Measurements from ENCODE around the gene CNOT8. TPM values are rescaled to one million over a fixed set of nuclear protein-coding genes. Genes with fewer than 3 reads are reported as not detected.

Gene CNOT8
- total and polyA plus RNA-seq, 9 donors, result 34.0 to 51.0 (median 40.5) TPM

DNA sequence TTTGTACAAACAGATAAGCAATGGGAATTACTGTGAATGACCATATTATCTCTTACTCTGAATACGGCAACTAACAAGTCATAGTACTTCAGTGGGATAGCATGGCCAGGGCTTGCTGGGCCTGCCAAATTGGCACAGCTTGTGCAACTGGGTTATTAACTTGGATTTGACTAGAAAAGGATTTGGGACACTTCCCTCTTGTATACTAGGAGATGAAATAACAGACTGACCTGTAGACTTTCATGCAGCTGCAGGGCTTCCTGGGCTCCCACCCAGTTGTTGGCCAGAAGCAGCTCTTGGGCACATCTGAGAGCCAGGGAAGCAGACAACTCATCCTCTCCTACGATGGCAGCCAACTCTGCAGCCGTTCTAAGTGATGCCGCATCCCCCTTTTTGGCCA, 39.8 kb downstream of the CNOT8 start:
- H3K27ac ChIP-seq, result no peak overlapping the region
- no peaks in the 10 kb centered on the region for H3K27me3 ChIP-seq
- TF ChIP-seq EP300 (IDR thresholded peaks at IDR 0.05) (no peak), CTCF (IDR thresholded peaks at IDR 0.05) (no peak), POLR2A (IDR thresholded peaks at IDR 0.05) (no peak)
- intact Hi-C loops (cut with DNase I), result no loop called here
- no peak for DNase-seq
- H3K36me3 ChIP-seq, result no peaks in the 10 kb centered on the region
- H3K4me1 ChIP-seq (ENCODE audit: insufficient read depth), result no peaks in the 10 kb centered on the region
- H3K4me3 ChIP-seq, result no peak overlapping the region
- no peaks in the 10 kb centered on the region for H3K9me3 ChIP-seq
- 84 to 94% (median 90%) methylated on average over 4 of the region's 4 CpGs for WGBS, 3 donors

GRCh38 chr5:154899151-154899816, 40.9 kb downstream of the CNOT8 start:
- no peak for DNase-seq
- H3K27ac ChIP-seq, result no peak overlapping the region
- H3K4me1 ChIP-seq (ENCODE audit: insufficient read depth), result no peaks in the 10 kb centered on the region
- H3K36me3 ChIP-seq, result no peaks in the 10 kb centered on the region
- H3K4me3 ChIP-seq, result no peak overlapping the region
- no peaks in the 10 kb centered on the region for H3K27me3 ChIP-seq
- TF ChIP-seq CTCF (IDR thresholded peaks at IDR 0.05) (no peak), EP300 (IDR thresholded peaks at IDR 0.05) (no peak), POLR2A (IDR thresholded peaks at IDR 0.05) (no peak)
- no peaks in the 10 kb centered on the region for H3K9me3 ChIP-seq
- intact Hi-C loops (cut with DNase I), result no loop called here
- 91 to 96% (median 95%) methylated on average over 9 of the region's 9 CpGs for WGBS, 3 donors

- no peaks in the 10 kb centered on the region for H3K27me3 ChIP-seq
- H3K4me1 ChIP-seq (ENCODE audit: insufficient read depth), result no peaks in the 10 kb centered on the region
- no peaks in the 10 kb centered on the region for H3K9me3 ChIP-seq
- intact Hi-C loops (cut with DNase I), result no loop called here
- no peak for TF ChIP-seq POLR2A (IDR thresholded peaks at IDR 0.05)
- TF ChIP-seq EP300 (IDR thresholded peaks at IDR 0.05), result no peak
- no peak for TF ChIP-seq CTCF (IDR thresholded peaks at IDR 0.05)
- 82 to 89% (median 84%) methylated on average over 1 of the region's 1 CpG for WGBS, 3 donors
- H3K27ac ChIP-seq, result no peak overlapping the region
- DNase-seq, result no peak
- H3K36me3 ChIP-seq, result no peaks in the 10 kb centered on the region
- H3K4me3 ChIP-seq, result no peak overlapping the region
Observed at GRCh38 chr5:154900066-154900465, 41.6 kb downstream of the CNOT8 start.

DNA sequence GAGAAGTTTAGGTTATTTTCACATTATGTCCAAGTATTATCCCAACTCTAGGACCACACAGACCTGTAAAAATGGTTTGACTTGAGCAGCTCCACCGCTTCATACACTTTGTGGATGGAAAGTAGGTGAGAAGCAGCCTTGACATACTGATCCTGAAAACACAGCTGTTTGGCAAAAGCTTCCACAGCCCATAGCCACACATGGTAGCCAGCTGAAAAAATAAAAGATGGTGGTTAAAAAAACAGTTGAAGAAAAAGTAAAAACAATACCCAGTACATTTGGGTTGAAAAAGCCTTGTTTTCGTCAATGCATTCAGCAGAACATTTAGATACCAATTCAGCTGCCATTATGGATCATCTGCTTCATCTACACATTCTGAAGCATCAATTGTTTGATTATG, 42.8 kb downstream of the CNOT8 start:
- 29 to 63% (median 44%) methylated on average over 2 of the region's 2 CpGs for WGBS, 3 donors
- H3K27ac ChIP-seq, result no peak overlapping the region
- intact Hi-C loops (cut with DNase I), result no loop called here

More for the DNA sequence above, 42.8 kb downstream of the CNOT8 start:
- Histone ChIP-seq H3K36me3 (no peaks in the 10 kb centered on the region), H3K4me1 (ENCODE audit: insufficient read depth) (no peaks in the 10 kb centered on the region), H3K4me3 (no peak overlapping the region), H3K27me3 (no peaks in the 10 kb centered on the region), H3K9me3 (no peaks in the 10 kb centered on the region)
- DNase-seq, result no peak
- TF ChIP-seq POLR2A (IDR thresholded peaks at IDR 0.05) (no peak), CTCF (IDR thresholded peaks at IDR 0.05) (no peak), EP300 (IDR thresholded peaks at IDR 0.05) (no peak)

Data from ovary (tissue), 9 donors.